AG10803 (cell line): ENCODE data around the gene SHFL.

Experiments used
- DNase-seq: peaks from one replicate; pipeline ENCODE4 v3.0.0; 2010; ENCODE audit warnings: low read depth
- H3K4me3 ChIP-seq: 2 replicates; pipeline ENCODE4 v1.5.1; 2011; ENCODE audit warnings: mild to moderate bottlenecking, low read length, control low read depth
- TF ChIP-seq, protein P1 (sequence below): conservative IDR thresholded peaks from 2 replicates; pipeline ENCODE4 v1.5.1; 2011; ENCODE audit warnings: mild to moderate bottlenecking, low read length, control low read depth, inconsistent platforms

Gene SHFL

DNA sequence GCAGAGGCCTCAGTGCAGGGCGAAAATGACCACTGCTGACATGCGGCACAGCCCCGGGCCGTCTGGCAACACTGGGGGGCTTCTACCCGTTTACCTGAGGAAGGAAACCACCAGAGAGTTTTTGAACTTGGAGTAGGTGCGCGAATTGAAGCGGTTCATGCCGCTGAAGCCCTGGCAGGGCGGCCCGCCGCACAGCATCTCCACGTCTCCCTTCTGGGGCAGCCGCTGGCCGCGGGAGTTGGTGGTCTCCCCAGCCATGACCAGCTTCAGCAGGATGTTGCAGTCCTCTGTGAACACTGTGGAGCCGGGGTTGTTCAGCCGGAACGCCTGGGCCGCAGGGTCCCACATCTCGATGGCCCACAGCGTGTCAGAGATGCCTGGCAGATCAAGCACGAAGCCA lies 53.8 kb downstream of the SHFL start:
- no peak overlapping the region for H3K4me3 ChIP-seq
- TF ChIP-seq, protein P1, sequence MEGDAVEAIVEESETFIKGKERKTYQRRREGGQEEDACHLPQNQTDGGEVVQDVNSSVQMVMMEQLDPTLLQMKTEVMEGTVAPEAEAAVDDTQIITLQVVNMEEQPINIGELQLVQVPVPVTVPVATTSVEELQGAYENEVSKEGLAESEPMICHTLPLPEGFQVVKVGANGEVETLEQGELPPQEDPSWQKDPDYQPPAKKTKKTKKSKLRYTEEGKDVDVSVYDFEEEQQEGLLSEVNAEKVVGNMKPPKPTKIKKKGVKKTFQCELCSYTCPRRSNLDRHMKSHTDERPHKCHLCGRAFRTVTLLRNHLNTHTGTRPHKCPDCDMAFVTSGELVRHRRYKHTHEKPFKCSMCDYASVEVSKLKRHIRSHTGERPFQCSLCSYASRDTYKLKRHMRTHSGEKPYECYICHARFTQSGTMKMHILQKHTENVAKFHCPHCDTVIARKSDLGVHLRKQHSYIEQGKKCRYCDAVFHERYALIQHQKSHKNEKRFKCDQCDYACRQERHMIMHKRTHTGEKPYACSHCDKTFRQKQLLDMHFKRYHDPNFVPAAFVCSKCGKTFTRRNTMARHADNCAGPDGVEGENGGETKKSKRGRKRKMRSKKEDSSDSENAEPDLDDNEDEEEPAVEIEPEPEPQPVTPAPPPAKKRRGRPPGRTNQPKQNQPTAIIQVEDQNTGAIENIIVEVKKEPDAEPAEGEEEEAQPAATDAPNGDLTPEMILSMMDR: no peak
- no peak for DNase-seq

DNA sequence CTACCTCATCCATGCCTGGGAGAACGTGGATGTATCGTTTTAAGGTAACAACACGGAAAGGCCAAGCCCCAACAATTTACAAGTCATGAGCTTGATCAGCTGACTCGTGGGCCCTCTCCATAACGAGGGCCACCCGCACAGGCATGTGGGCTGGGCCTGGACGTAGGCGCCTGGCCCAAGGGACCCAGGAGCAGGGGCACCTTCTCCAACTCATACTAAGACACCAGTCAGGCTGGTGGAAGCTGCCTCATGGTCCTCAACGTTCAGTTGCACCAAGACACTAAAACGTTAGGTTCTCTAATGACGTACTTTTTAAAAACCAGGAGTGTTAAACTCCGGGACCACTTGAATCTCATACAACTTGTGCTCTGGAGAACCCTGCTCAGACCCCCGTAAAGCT lies 55.4 kb downstream of the SHFL start:
- H3K4me3 ChIP-seq: no peak overlapping the region
- DNase-seq: no peak
- TF ChIP-seq, protein P1: no peak

DNA sequence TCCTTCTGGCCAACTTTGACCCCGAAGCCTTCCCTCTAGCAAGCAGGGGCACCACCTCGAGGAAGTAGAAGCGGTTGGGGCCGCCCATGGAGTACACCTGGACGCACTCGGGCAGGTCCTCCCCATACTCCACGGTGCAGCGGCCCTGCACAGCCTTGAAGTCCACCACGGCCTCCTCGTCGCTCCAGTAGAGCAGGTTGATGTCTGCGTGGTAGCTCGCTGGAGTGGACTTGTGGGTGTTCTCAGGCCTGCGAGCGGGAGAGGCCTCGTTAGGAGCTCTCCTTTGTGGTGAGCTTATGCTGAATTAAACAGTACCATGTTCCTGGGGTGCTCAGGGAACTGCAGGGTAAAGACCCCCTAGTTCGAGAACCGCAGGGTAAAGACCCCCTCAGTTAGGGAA lies 55.9 kb downstream of the SHFL start:
- no peak for DNase-seq
- H3K4me3 ChIP-seq: no peak overlapping the region
- TF ChIP-seq, protein P1: no peak
